ENCODE data around the gene PKDREJ. TPM values are rescaled to one million over a fixed set of nuclear protein-coding genes. Genes with fewer than 3 reads are reported as not detected.

PKDREJ gene
- total RNA-seq, 4 donors from 2014 or later = 0.11 to 0.34 (median 0.34) TPM; not detected in 1

DNA sequence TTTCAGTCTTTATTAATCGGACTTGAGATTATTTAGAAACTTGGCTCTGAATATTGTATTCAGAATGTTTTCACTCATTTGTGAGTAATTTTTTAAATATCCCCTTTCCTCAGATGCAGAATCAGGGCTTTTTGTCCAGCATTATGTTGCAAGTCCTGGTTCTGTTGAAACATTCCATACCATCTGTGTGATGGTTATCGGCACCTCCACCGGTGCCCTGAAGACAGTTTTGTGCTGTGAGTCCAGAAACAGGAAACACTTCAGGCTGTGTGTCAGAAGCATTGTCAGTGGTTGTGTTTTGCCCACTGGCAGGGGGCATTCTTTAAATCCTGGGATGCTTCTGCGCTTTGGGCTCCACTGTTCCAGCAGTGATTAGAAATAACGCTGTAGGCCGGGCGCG is 33.4 kb downstream of the PKDREJ start:
- H3K27me3 ChIP-seq = no peaks in the 10 kb centered on the region
- DNase-seq (ENCODE audit: low spot score in 2 of 2) = no peak
- no peaks in the 10 kb centered on the region for H3K9me3 ChIP-seq
- H3K4me3 ChIP-seq = no peak overlapping the region
- WGBS = 90% methylated on average over 8 of the region's 8 CpGs
- no peaks in the 10 kb centered on the region for H3K4me1 ChIP-seq
- peaks cover 45% of the 10 kb centered on the region for H3K36me3 ChIP-seq
- TF ChIP-seq EP300 (IDR thresholded peaks at IDR 0.05) (no peak), POLR2A (IDR thresholded peaks at IDR 0.05) (no peak), POLR2AphosphoS5 (IDR thresholded peaks at IDR 0.05) (no peak)
- TF ChIP-seq, protein P1, sequence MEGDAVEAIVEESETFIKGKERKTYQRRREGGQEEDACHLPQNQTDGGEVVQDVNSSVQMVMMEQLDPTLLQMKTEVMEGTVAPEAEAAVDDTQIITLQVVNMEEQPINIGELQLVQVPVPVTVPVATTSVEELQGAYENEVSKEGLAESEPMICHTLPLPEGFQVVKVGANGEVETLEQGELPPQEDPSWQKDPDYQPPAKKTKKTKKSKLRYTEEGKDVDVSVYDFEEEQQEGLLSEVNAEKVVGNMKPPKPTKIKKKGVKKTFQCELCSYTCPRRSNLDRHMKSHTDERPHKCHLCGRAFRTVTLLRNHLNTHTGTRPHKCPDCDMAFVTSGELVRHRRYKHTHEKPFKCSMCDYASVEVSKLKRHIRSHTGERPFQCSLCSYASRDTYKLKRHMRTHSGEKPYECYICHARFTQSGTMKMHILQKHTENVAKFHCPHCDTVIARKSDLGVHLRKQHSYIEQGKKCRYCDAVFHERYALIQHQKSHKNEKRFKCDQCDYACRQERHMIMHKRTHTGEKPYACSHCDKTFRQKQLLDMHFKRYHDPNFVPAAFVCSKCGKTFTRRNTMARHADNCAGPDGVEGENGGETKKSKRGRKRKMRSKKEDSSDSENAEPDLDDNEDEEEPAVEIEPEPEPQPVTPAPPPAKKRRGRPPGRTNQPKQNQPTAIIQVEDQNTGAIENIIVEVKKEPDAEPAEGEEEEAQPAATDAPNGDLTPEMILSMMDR (IDR thresholded peaks at IDR 0.05) = no peak
- H3K27ac ChIP-seq = no peak overlapping the region

DNA sequence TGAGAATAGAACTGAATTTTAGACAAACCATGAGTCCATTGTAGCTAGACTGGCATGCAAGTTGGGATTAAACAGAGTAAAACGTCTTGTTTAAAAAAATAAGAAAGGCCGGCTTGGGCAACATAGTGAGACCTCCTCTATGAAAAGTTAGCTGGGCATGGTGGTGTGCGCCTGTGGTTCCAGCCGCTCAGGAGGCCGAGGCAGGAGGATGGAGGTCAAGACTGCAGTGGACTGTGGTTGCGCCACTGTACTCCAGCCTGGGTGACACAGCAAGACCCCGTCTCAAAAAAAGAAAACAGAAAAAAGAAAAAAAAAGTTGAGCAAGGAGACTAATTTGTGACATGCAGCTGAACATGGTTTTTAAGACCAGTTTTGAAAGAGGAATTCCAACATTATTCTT is 36.6 kb downstream of the PKDREJ start:
- peak in 1 of 2 donors; percentile 50 for DNase-seq (ENCODE audit: low spot score in 2 of 2)
- Histone ChIP-seq H3K27me3 (no peaks in the 10 kb centered on the region), H3K4me1 (no peaks in the 10 kb centered on the region), H3K4me3 (no peak overlapping the region), H3K9me3 (no peaks in the 10 kb centered on the region), H3K36me3 (peaks cover 59% of the 10 kb centered on the region), H3K27ac (no peak overlapping the region)
- TF ChIP-seq POLR2AphosphoS5 (IDR thresholded peaks at IDR 0.05) = no peak
- TF ChIP-seq, protein P1 (IDR thresholded peaks at IDR 0.05) = no peak
- no peak for TF ChIP-seq EP300 (IDR thresholded peaks at IDR 0.05)
- TF ChIP-seq POLR2A (IDR thresholded peaks at IDR 0.05) = no peak
- WGBS = 93% methylated on average over 7 of the region's 7 CpGs

DNA sequence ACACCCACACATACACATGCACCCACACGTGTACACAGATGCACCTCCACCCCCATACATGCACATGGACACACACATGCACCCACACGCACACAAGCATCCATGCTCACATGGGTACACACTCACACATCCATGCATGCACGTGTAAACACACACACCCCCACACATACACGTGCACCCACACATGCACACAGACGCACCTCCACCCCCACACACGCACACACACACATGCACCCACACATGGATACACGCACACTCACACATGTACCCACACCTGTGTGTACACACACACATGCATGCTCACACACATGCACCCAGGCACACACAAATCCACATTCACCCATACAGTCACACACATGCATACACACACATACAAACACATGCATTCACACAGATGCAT is 37.5 kb downstream of the PKDREJ start:
- peaks cover 63% of the 10 kb centered on the region for H3K36me3 ChIP-seq
- H3K9me3 ChIP-seq = no peaks in the 10 kb centered on the region
- H3K27ac ChIP-seq = no peak overlapping the region
- H3K4me3 ChIP-seq = no peak overlapping the region
- 91% methylated on average over 6 of the region's 7 CpGs for WGBS
- no peaks in the 10 kb centered on the region for H3K27me3 ChIP-seq
- H3K4me1 ChIP-seq = no peaks in the 10 kb centered on the region
- TF ChIP-seq POLR2A (IDR thresholded peaks at IDR 0.05) (no peak), EP300 (IDR thresholded peaks at IDR 0.05) (no peak), POLR2AphosphoS5 (IDR thresholded peaks at IDR 0.05) (no peak)
- TF ChIP-seq, protein P1 (IDR thresholded peaks at IDR 0.05) = no peak
- DNase-seq (ENCODE audit: low spot score in 2 of 2) = peak in 1 of 2 donors; percentile 28

DNA sequence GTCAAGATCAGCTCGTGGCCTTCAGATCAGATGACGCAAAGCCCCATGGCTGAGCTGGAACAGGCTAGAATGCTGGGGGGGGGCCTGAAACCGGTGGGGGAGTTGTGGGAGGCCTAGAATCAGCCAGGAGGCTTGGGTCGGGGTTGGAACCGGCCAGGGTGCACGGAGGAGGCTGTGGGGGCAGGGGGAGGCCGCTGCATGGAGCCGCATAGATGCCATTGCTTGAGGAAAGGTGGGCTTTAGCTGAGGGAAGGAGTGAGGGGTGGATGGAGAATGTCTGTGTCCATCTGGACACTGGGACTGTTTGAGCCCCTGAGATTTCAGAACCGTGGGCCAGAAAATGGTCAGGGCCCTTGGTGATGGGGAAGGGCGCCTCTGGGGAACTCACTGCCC is 38.2 kb downstream of the PKDREJ start:
- 87% methylated on average over 10 of the region's 10 CpGs for WGBS
- DNase-seq (ENCODE audit: low spot score in 2 of 2) = no peak
- Histone ChIP-seq H3K4me1 (no peaks in the 10 kb centered on the region), H3K27ac (no peak overlapping the region), H3K9me3 (no peaks in the 10 kb centered on the region), H3K36me3 (peaks cover 71% of the 10 kb centered on the region), H3K27me3 (no peaks in the 10 kb centered on the region), H3K4me3 (no peak overlapping the region)
- TF ChIP-seq, protein P1 (IDR thresholded peaks at IDR 0.05) = no peak
- TF ChIP-seq POLR2A (IDR thresholded peaks at IDR 0.05) (no peak), EP300 (IDR thresholded peaks at IDR 0.05) (no peak), POLR2AphosphoS5 (IDR thresholded peaks at IDR 0.05) (no peak)

DNA sequence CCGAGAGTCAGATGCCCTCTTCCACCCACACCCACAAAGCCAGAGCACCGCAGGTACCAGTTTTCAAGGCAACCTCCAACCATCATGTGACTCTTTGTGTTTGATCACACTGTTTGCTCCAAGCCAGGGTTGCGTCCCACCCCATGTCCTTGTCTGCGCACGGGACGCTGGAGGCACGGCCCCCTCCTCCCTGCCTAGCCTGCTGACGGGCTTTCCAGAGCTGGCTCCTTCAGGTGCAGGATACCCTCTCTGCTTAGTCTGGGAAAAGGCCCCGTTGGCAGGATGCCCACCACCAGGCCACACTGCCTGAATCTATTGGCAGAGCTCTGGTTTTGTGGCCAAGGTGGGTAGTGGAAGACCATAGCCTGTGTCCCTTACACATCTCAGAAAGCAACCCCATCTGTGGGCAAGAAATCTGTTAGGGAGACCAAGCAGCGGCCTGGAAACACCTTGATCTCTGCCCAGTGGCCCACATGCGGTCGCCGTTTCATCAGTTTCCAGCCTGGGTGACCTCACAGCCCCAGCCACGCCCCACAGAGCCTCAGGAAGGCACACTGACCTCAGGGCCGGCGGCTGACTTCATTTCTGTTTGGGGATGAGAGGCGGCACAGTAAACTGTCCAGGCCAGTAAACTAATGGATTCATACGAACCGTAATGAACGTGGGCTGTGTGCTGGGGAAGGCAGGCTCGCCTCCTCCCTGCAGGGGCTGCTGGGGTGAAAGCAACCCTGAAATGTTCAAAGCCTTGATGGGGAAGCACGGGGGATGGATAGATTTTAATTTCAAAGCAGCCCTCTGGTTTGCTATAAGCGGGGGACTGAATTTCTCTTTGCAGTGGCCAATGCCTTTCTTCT is 38.9 kb downstream of the PKDREJ start:
- DNase-seq (ENCODE audit: low spot score in 2 of 2) = no peak
- Histone ChIP-seq H3K36me3 (peaks cover 77% of the 10 kb centered on the region), H3K4me1 (no peaks in the 10 kb centered on the region), H3K9me3 (no peaks in the 10 kb centered on the region), H3K27me3 (no peaks in the 10 kb centered on the region), H3K27ac (no peak overlapping the region), H3K4me3 (no peak overlapping the region)
- TF ChIP-seq EP300 (IDR thresholded peaks at IDR 0.05) (no peak), POLR2AphosphoS5 (IDR thresholded peaks at IDR 0.05) (no peak), POLR2A (IDR thresholded peaks at IDR 0.05) (no peak)
- TF ChIP-seq, protein P1 (IDR thresholded peaks at IDR 0.05) = no peak
- WGBS = 88% methylated on average over 18 of the region's 23 CpGs

Measured in suprapubic skin (tissue), 4 donors.